ENCODE measurements around the gene SPEG. TPM values are rescaled to one million over a fixed set of nuclear protein-coding genes. Genes with fewer than 3 reads are reported as not detected.
A peak's percentile ranks its signal among the peaks of the same experiment; 100 is the strongest.

The SPEG gene
- total RNA-seq, 1 donor from 2014 or later, result 5.6 TPM

GRCh38 chr2:219443016-219443696 is 8.5 kb downstream of the SPEG start:
- no peaks in the 10 kb centered on the region for H3K79me2 ChIP-seq (ENCODE audit: low read depth)

GRCh38 chr2:219443697-219444023 is 9.0 kb downstream of the SPEG start:
- no peak overlapping the region for H3K9ac ChIP-seq
- H3K4me1 ChIP-seq, result peaks cover 15% of the 10 kb centered on the region
- no peak overlapping the region for H3K4me2 ChIP-seq
- H3K27me3 ChIP-seq, result peaks cover 79% of the 10 kb centered on the region
- H2AFZ ChIP-seq (replicated peaks), result no peak overlapping the region
- H3K36me3 Mint-ChIP-seq, result no peaks in the 10 kb centered on the region
- H3K27ac Mint-ChIP-seq, result peak overlapping the region; percentile 33
- H3K4me3 Mint-ChIP-seq, result peak overlapping the region; percentile 85
- H3K9me3 Mint-ChIP-seq, result no peaks in the 10 kb centered on the region
- H3K4me3 ChIP-seq, result no peak overlapping the region
- peaks cover 10% of the 10 kb centered on the region for H3K27me3 Mint-ChIP-seq (ENCODE audit: insufficient read depth, low read depth)
- no peak for TF ChIP-seq EZH2phosphoT487 (IDR thresholded peaks at IDR 0.05)
- TF ChIP-seq CTCF (IDR thresholded peaks at IDR 0.05), result no peak
- no peak for TF ChIP-seq EZH2 (IDR thresholded peaks at IDR 0.05)
- H3K27ac ChIP-seq, result no peak overlapping the region
- peaks cover 3% of the 10 kb centered on the region for H3F3A ChIP-seq (ENCODE audit: low read depth)
- no peaks in the 10 kb centered on the region for H3K9me3 ChIP-seq (ENCODE audit: low read depth)
- no peaks in the 10 kb centered on the region for H3K36me3 ChIP-seq
- no peaks in the 10 kb centered on the region for H3K79me2 ChIP-seq (ENCODE audit: low read depth)
- H3K4me1 Mint-ChIP-seq, result peaks cover 53% of the 10 kb centered on the region
- no peak for DNase-seq (ENCODE audit: low spot score)
- no peaks in the 10 kb centered on the region for H4K20me1 ChIP-seq (ENCODE audit: low read depth)

More at GRCh38 chr2:219443016-219443696, 8.5 kb downstream of the SPEG start:
- Mint-ChIP-seq H3K36me3 (no peaks in the 10 kb centered on the region), H3K27me3 (ENCODE audit: insufficient read depth, low read depth) (peaks cover 10% of the 10 kb centered on the region), H3K27ac (peak overlapping the region; percentile 33), H3K4me1 (peaks cover 53% of the 10 kb centered on the region), H3K9me3 (no peaks in the 10 kb centered on the region), H3K4me3 (peak overlapping the region; percentile 85)
- H3K27me3 ChIP-seq, result peaks cover 79% of the 10 kb centered on the region
- DNase-seq (ENCODE audit: low spot score), result no peak
- no peak overlapping the region for H3K27ac ChIP-seq
- TF ChIP-seq EZH2phosphoT487 (IDR thresholded peaks at IDR 0.05) (no peak), CTCF (IDR thresholded peaks at IDR 0.05) (no peak), EZH2 (IDR thresholded peaks at IDR 0.05) (no peak)
- peaks cover 15% of the 10 kb centered on the region for H3K4me1 ChIP-seq
- peak overlapping the region; percentile 79 for H3K4me3 ChIP-seq
- H3K36me3 ChIP-seq, result no peaks in the 10 kb centered on the region
- no peak overlapping the region for H3K9ac ChIP-seq
- peak overlapping the region; percentile 94 for H3K4me2 ChIP-seq
- no peaks in the 10 kb centered on the region for H4K20me1 ChIP-seq (ENCODE audit: low read depth)
- no peak overlapping the region for H2AFZ ChIP-seq (replicated peaks)
- H3F3A ChIP-seq (ENCODE audit: low read depth), result peaks cover 3% of the 10 kb centered on the region
- H3K9me3 ChIP-seq (ENCODE audit: low read depth), result no peaks in the 10 kb centered on the region

GRCh38 chr2:219444566-219445091 is 10.0 kb downstream of the SPEG start:
- TF ChIP-seq CTCF (IDR thresholded peaks at IDR 0.05), result no peak
- no peaks in the 10 kb centered on the region for H4K20me1 ChIP-seq (ENCODE audit: low read depth)
- peaks cover 10% of the 10 kb centered on the region for H3K27me3 Mint-ChIP-seq (ENCODE audit: insufficient read depth, low read depth)
- H3K4me1 Mint-ChIP-seq, result peaks cover 53% of the 10 kb centered on the region
- H3K36me3 ChIP-seq, result no peaks in the 10 kb centered on the region
- no peaks in the 10 kb centered on the region for H3K9me3 Mint-ChIP-seq
- H3K27me3 ChIP-seq, result peaks cover 75% of the 10 kb centered on the region
- no peaks in the 10 kb centered on the region for H3K79me2 ChIP-seq (ENCODE audit: low read depth)
- no peak overlapping the region for H2AFZ ChIP-seq (replicated peaks)
- H3K27ac ChIP-seq, result no peak overlapping the region
- H3K4me2 ChIP-seq, result no peak overlapping the region
- peaks cover 3% of the 10 kb centered on the region for H3F3A ChIP-seq (ENCODE audit: low read depth)
- H3K9ac ChIP-seq, result no peak overlapping the region
- H3K4me3 Mint-ChIP-seq, result no peak overlapping the region
- no peak overlapping the region for H3K4me3 ChIP-seq
- H3K36me3 Mint-ChIP-seq, result no peaks in the 10 kb centered on the region
- H3K4me1 ChIP-seq, result peaks cover 19% of the 10 kb centered on the region
- H3K27ac Mint-ChIP-seq, result no peak overlapping the region
- H3K9me3 ChIP-seq (ENCODE audit: low read depth), result no peaks in the 10 kb centered on the region
- DNase-seq (ENCODE audit: low spot score), result no peak

Data from neural progenitor cell (in vitro differentiated cells).